OCI-LY3 (cell line): ENCODE results near the gene GFRAL.

Experiments
- EZH2phosphoT487 ChIP-seq: fragments of 200-600 bp; shearing (Covaris generic); IDR thresholded peaks from 2 replicates; pipeline ENCODE4 v1.6.1; 2018; ENCODE audit warnings: antibody characterized with exemption, mixed run types, low read depth
- TF ChIP-seq, protein P1 (sequence below): fragments of 200-600, 300-600 bp; sonication (generic); IDR thresholded peaks from 2 replicates; pipeline ENCODE4 v1.5.1; 2014; ENCODE audit warnings: antibody characterized with exemption, low read length, low read depth

GRCh38 chr6:55379895-55380294, 52.6 kb downstream of the GFRAL start:
- TF ChIP-seq, protein P1, sequence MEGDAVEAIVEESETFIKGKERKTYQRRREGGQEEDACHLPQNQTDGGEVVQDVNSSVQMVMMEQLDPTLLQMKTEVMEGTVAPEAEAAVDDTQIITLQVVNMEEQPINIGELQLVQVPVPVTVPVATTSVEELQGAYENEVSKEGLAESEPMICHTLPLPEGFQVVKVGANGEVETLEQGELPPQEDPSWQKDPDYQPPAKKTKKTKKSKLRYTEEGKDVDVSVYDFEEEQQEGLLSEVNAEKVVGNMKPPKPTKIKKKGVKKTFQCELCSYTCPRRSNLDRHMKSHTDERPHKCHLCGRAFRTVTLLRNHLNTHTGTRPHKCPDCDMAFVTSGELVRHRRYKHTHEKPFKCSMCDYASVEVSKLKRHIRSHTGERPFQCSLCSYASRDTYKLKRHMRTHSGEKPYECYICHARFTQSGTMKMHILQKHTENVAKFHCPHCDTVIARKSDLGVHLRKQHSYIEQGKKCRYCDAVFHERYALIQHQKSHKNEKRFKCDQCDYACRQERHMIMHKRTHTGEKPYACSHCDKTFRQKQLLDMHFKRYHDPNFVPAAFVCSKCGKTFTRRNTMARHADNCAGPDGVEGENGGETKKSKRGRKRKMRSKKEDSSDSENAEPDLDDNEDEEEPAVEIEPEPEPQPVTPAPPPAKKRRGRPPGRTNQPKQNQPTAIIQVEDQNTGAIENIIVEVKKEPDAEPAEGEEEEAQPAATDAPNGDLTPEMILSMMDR, result no peak
- TF ChIP-seq EZH2phosphoT487, result no peak
